Hepatocyte (in vitro differentiated cells): ENCODE results near the gene E2F3. TPM values are rescaled to one million over a fixed set of nuclear protein-coding genes. Genes with fewer than 3 reads are reported as not detected.

Source experiments
- DNase-seq: peaks from one replicate; pipeline ENCODE4 v3.0.0-alpha.2; 2016; ENCODE audit warnings: low spot score
- H2AFZ ChIP-seq: fragments of 200-600 bp; sonication (generic); 2 replicates; pipeline ENCODE4 v1.6.0; 2016; ENCODE audit warnings: antibody characterized with exemption, mild to moderate bottlenecking
- H3K27ac ChIP-seq: fragments of 200-600 bp; sonication (generic); 2 replicates; pipeline ENCODE4 v1.5.1; 2016; ENCODE audit warnings: mild to moderate bottlenecking
- H3K27me3 ChIP-seq: fragments of 200-600 bp; sonication (generic); 2 replicates; pipeline ENCODE4 v1.6.1; 2016
- H3K36me3 ChIP-seq: fragments of 200-600 bp; sonication (generic); replicated peaks from 2 replicates; pipeline ENCODE4 v1.5.1; 2016; ENCODE audit warnings: low read depth; ENCODE audit not compliant: insufficient read depth
- H3K4me1 ChIP-seq: fragments of 200-600 bp; sonication (generic); 2 replicates; pipeline ENCODE4 v1.5.1; 2016; ENCODE audit warnings: mild to moderate bottlenecking, moderate library complexity; ENCODE audit not compliant: insufficient read depth
- H3K4me2 ChIP-seq: fragments of 200-600 bp; sonication (generic); 2 replicates; pipeline ENCODE4 v1.6.0; 2016
- H3K4me3 ChIP-seq: fragments of 200-600 bp; sonication (generic); 2 replicates; pipeline ENCODE4 v1.5.1; 2016; ENCODE audit warnings: mild to moderate bottlenecking
- H3K79me2 ChIP-seq: fragments of 200-600 bp; sonication (generic); 2 replicates; pipeline ENCODE4 v1.6.0; 2017; ENCODE audit warnings: mild to moderate bottlenecking
- H3K9me2 ChIP-seq: fragments of 200-600 bp; sonication (generic); replicated peaks from 2 replicates; pipeline ENCODE4 v1.6.0; 2017; ENCODE audit warnings: mild to moderate bottlenecking; ENCODE audit not compliant: insufficient read depth
- H3K9me3 ChIP-seq: fragments of 200-600 bp; sonication (generic); 2 replicates; pipeline ENCODE4 v1.5.1; 2016; ENCODE audit warnings: low read depth, mild to moderate bottlenecking
- H4K20me1 ChIP-seq: fragments of 200-600 bp; sonication (generic); 2 replicates; pipeline ENCODE4 v1.6.0; 2016; ENCODE audit warnings: mild to moderate bottlenecking; ENCODE audit not compliant: insufficient read depth, poor library complexity, severe bottlenecking
- CTCF ChIP-seq: fragments of 200-600 bp; sonication (generic); IDR thresholded peaks from 2 replicates; pipeline ENCODE4 v1.5.1; 2016; ENCODE audit warnings: antibody characterized with exemption, mild to moderate bottlenecking; ENCODE audit not compliant: poor library complexity
- EZH2 ChIP-seq: fragments of 200-600 bp; sonication (generic); IDR thresholded peaks from 2 replicates; pipeline ENCODE4 v1.6.1; 2016; ENCODE audit warnings: antibody characterized with exemption, mild to moderate bottlenecking, borderline replicate concordance
- EZH2phosphoT487 ChIP-seq: fragments of 200-600 bp; sonication (generic); IDR thresholded peaks from one replicate; pipeline ENCODE4 v1.6.1; 2018; ENCODE audit warnings: antibody characterized with exemption, mild to moderate bottlenecking, low read depth, moderate library complexity; ENCODE audit not compliant: unreplicated experiment, severe bottlenecking
- WGBS: methylation state at CpG from one replicate; pipeline ENCODE4 v1.1.6; 2016; ENCODE audit warnings: low lambda C conversion rate; ENCODE audit errors: missing lambda C conversion rate; 5-methylcytosine and 5-hydroxymethylcytosine counted together
- polyA plus RNA-seq: library from polyadenylated mRNA; unstranded; fragments of >200 nt; fragmentation: Nextera tagmentation; extraction: Ambion mirVana; gene quantifications from 2 replicates; pipeline ENCODE4 v1.2.1, GENCODE V29; 2016
- total RNA-seq: library from RNA; depleted of rRNA; stranded (reverse); fragments of >200 nt; gene quantifications from 2 replicates; pipeline ENCODE4 v1.2.3, GENCODE V29; 2014

E2F3 gene
- total and polyA plus RNA-seq, 2 experiments from 2014 or later = 8.4 to 13.3 TPM

DNA sequence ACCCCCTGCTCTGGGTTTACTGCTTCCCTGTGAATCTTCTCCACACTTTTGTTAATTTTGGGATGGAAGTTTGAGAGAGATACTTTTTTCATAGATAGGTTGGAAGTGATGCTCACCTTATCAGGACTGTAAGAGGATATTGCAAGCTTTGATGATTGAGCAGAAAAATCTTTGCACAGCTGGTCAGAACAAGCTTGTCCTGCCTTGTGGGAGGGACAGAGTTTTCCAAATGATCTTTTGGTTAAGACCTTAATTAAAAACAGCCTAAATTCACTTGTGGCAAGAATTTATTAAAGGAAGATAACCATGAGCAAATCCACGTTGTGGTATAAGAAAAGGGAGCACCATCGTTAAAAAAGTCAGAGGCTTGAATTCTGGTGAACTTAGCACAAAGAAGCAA, 32.2 kb downstream of the E2F3 start:
- Histone ChIP-seq H2AFZ (no peak overlapping the region), H3K36me3 (no peaks in the 10 kb centered on the region), H3K4me2 (no peak overlapping the region), H3K4me1 (no peaks in the 10 kb centered on the region), H4K20me1 (no peaks in the 10 kb centered on the region), H3K9me3 (no peaks in the 10 kb centered on the region), H3K27ac (no peak overlapping the region), H3K9me2 (no peaks in the 10 kb centered on the region), H3K79me2 (peaks cover 89% of the 10 kb centered on the region), H3K27me3 (no peaks in the 10 kb centered on the region), H3K4me3 (no peak overlapping the region)
- no peak for TF ChIP-seq EZH2phosphoT487
- TF ChIP-seq CTCF = no peak
- no peak for TF ChIP-seq EZH2
- WGBS = 64% methylated on average over 2 of the region's 2 CpGs
- DNase-seq = no peak

GRCh38 chr6:20434766-20435165, 33.1 kb downstream of the E2F3 start:
- H3K27ac ChIP-seq = no peak overlapping the region
- H3K79me2 ChIP-seq = peaks cover 90% of the 10 kb centered on the region
- no peaks in the 10 kb centered on the region for H3K9me3 ChIP-seq
- no peaks in the 10 kb centered on the region for H3K27me3 ChIP-seq
- no peaks in the 10 kb centered on the region for H3K36me3 ChIP-seq
- H3K4me3 ChIP-seq = no peak overlapping the region
- no peak overlapping the region for H3K4me2 ChIP-seq
- H3K9me2 ChIP-seq = no peaks in the 10 kb centered on the region
- DNase-seq = no peak
- no peaks in the 10 kb centered on the region for H4K20me1 ChIP-seq
- TF ChIP-seq CTCF = no peak
- no peak for TF ChIP-seq EZH2
- no peak for TF ChIP-seq EZH2phosphoT487
- no peak overlapping the region for H2AFZ ChIP-seq
- over 99% methylated on average over 6 of the region's 6 CpGs for WGBS
- H3K4me1 ChIP-seq = no peaks in the 10 kb centered on the region

GRCh38 chr6:20436719-20437118, 35.0 kb downstream of the E2F3 start:
- Histone ChIP-seq H3K79me2 (peaks cover 89% of the 10 kb centered on the region), H3K36me3 (no peaks in the 10 kb centered on the region), H3K27ac (no peak overlapping the region), H4K20me1 (no peaks in the 10 kb centered on the region), H3K4me3 (no peak overlapping the region), H3K27me3 (no peaks in the 10 kb centered on the region), H3K9me2 (no peaks in the 10 kb centered on the region), H2AFZ (no peak overlapping the region), H3K4me1 (no peaks in the 10 kb centered on the region), H3K9me3 (no peaks in the 10 kb centered on the region), H3K4me2 (no peak overlapping the region)
- no peak for DNase-seq
- no peak for TF ChIP-seq EZH2phosphoT487
- no peak for TF ChIP-seq CTCF
- TF ChIP-seq EZH2 = no peak
- WGBS = 97% methylated on average over 2 of the region's 2 CpGs

DNA sequence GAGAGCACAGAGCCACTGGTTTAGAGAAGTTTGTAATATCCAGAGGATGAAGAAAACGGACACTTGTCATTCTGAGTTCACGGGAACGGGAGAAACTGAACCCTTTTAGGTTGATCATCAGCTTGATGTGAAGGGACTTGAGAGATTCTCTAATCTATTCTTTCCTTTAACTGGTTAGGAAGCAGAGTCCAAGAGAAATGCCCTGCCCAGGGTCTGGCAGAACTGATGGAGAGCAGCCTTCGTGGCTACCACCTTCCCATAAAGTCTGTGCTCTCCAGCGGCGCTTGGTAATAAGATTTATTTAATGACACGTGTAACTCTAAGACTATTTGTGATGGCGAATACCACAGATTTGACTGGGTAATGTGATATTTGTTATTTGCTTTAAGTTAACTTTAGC, 36.0 kb downstream of the E2F3 start:
- H4K20me1 ChIP-seq = no peaks in the 10 kb centered on the region
- H3K4me2 ChIP-seq = no peak overlapping the region
- H3K9me3 ChIP-seq = no peaks in the 10 kb centered on the region
- H3K27ac ChIP-seq = no peak overlapping the region
- TF ChIP-seq EZH2phosphoT487 = no peak
- no peak for TF ChIP-seq CTCF
- no peak for TF ChIP-seq EZH2
- H3K27me3 ChIP-seq = no peaks in the 10 kb centered on the region
- H3K4me1 ChIP-seq = no peaks in the 10 kb centered on the region
- no peak overlapping the region for H3K4me3 ChIP-seq
- no peaks in the 10 kb centered on the region for H3K36me3 ChIP-seq
- no peak for DNase-seq
- WGBS = 92% methylated on average over 8 of the region's 8 CpGs
- H3K9me2 ChIP-seq = no peaks in the 10 kb centered on the region
- no peak overlapping the region for H2AFZ ChIP-seq
- H3K79me2 ChIP-seq = peaks cover 89% of the 10 kb centered on the region
